ENCODE measurements around the gene SPATS1.

DNA sequence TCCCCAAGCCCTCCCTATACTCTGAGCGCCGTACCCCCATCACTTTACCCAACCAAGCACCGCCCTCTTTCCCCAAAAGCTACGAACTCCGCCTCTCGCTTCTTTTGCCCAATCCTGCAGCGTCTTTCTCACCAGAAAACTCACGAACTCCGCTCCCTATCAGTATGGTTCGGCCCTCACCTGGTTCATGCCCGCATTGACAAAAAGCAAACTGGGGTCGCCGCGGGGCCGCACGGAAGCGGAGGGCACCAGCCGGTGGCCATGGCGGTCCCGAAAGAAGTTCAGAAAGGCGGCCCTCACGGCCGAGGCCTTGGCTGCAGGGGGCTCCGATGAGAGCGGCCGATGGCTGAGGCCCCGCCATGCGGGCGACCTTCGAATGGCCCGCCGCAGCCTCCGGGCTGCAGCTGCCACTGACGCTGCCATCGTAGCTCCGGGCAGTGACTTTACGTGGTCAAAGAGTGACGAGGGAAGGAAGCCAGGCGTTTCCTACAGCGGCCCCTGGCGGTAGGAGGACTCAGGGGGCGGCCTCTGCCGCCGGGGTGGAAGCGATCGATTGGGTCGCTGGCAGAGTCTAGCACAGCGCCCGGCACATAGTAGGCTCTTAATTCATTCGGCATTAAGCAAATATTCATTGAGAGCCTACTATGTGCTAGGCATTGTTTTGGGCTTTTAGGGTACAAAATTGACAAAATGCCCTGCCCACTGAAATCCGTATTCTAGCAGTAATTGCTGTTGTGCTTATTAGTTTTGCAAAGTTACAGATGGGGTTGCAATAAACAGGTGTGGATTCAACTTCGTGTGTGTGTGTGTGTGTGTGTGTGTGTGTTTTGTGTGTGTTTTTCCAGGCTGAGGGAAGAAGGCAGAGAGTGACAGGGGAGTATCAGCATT lies 29.3 kb upstream of the SPATS1 start, which contains the start of gene AARS2:
- TF ChIP-seq CTCF (IDR thresholded peaks at IDR 0.05) (peak; percentile 79), HDAC2 (IDR thresholded peaks at IDR 0.05) (peak; percentile 60; the same call in 1 of the 2 replicates), SREBF2 (IDR thresholded peaks at IDR 0.05) (no peak), POLR2A (IDR thresholded peaks at IDR 0.05; ENCODE audit: low read length) (peak; percentile 85), FOSL2 (IDR thresholded peaks at IDR 0.05) (no peak), FOSL2 (CRISPR knock-in tag; IDR thresholded peaks at IDR 0.05) (0 out of 2 replicates have a peak, but pooled peaks have one; percentile 7), EP300 (IDR thresholded peaks at IDR 0.05) (no peak)
